Epithelial cell of proximal tubule (primary cell): Measurements from ENCODE around the gene SURF2. TPM values are rescaled to one million over a fixed set of nuclear protein-coding genes. Genes with fewer than 3 reads are reported as not detected.
"Not testable (repeated sequence)": the region's sequence is repeated elsewhere in the genome, so short reads cannot be mapped to it uniquely, and the experiment has no call there.

Source experiments
- DNase-seq: peaks from one replicate; pipeline ENCODE4 v3.0.0-alpha.2; 2011; ENCODE audit warnings: low read depth
- H3K4me3 ChIP-seq: 2 replicates; pipeline ENCODE4 v1.5.1; 2011; ENCODE audit warnings: low read depth, mild to moderate bottlenecking, low read length
- CTCF ChIP-seq: conservative IDR thresholded peaks from 2 replicates; pipeline ENCODE4 v1.5.1; 2012; ENCODE audit warnings: low read depth, mild to moderate bottlenecking, low read length
- total RNA-seq: library from RNA; depleted of rRNA; stranded (reverse); fragments of >200 nt; gene quantifications from 2 replicates; pipeline ENCODE4 v1.2.3, GENCODE V29; 2015

Gene SURF2
- total RNA-seq, 1 donor from 2014 or later: 27.6 TPM

DNA sequence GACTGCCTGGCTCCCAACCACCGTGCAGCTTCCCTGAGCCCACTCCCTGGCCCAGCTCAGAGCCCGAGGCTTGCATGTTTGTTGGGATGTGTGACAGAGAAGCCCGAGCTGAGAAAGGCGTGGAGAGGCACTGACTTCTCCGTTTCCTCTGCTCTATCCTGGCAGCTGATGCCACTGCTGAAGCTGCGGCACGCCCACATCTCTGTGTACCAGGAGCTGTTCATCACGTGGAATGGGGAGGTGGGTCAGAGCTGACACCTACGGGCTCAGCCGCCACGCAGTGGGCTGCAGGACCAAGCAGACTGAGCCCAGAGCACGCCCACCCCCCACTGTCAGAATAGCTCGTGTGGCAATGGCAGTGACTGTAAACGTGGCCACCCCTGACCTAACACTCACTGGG is 29.1 kb downstream of the SURF2 start:
- DNase-seq: no peak
- TF ChIP-seq CTCF: no peak
- no peak overlapping the region for H3K4me3 ChIP-seq

- DNase-seq: no peak
- no peak overlapping the region for H3K4me3 ChIP-seq
- TF ChIP-seq CTCF: no peak
Observed at GRCh38 chr9:133386338-133386737, 30.0 kb downstream of the SURF2 start.

DNA sequence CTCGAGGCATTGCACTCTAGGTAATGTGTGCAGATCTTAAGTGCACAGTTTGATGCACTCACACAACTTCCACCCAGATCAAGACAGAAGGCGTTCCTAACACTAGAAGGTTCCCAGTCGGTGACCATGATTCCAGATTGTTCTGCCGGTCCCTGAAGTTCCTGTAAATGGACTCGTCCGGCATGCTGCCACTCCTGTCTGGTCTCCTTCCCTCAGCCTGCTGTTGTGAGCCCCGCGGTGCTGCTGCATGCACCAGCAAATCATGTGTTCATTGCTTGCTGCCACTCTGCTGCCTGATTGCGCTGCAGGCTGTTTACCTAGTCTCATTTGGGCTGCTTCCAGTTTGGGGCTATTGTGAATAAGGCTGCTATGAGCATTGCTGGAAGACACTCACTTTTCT is 31.3 kb downstream of the SURF2 start:
- DNase-seq: no peak
- no peak for TF ChIP-seq CTCF
- H3K4me3 ChIP-seq: no peak overlapping the region

GRCh38 chr9:133389025-133389557 is 32.7 kb downstream of the SURF2 start:
- DNase-seq: no peak
- H3K4me3 ChIP-seq: no peak overlapping the region
- TF ChIP-seq CTCF: no peak

GRCh38 chr9:133389562-133389961 is 33.2 kb downstream of the SURF2 start:
- TF ChIP-seq CTCF: no peak
- no peak overlapping the region for H3K4me3 ChIP-seq
- no peak for DNase-seq

- no peak for TF ChIP-seq CTCF
- DNase-seq: no peak
- H3K4me3 ChIP-seq: no peak overlapping the region
Observed at GRCh38 chr9:133390713-133391112, 34.4 kb downstream of the SURF2 start.

DNA sequence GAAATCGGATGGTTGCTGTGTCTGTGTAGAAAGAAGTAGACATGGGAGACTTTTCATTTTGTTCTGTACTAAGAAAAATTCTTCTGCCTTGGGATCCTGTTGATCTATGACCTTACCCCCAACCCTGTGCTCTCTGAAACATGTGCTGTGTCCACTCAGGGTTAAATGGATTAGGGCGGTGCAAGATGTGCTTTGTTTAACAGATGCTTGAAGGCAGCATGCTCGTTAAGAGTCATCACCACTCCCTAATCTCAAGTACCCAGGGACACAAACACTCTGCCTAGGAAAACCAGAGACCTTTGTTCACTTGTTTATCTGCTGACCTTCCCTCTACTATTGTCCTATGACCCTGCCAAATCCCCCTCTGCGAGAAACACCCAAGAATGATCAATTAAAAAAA is 35.1 kb downstream of the SURF2 start:
- H3K4me3 ChIP-seq, DNase-seq: not testable (repeated sequence)

- DNase-seq, H3K4me3 ChIP-seq: not testable (repeated sequence)
Observed at GRCh38 chr9:133392308-133392707, 36.0 kb downstream of the SURF2 start.
